Stomach (tissue), 4 donors: ENCODE results near the gene ISCA1.

Experiments
- EP300 ChIP-seq: sonication (generic); formaldehyde crosslinking; IDR thresholded peaks from one replicate; pipeline ENCODE4 v1.6.1; 2017; ENCODE audit warnings: antibody characterized with exemption
- TF ChIP-seq, protein P1 (sequence below), 7 experiments: fragments of 450-650 bp in 4 of 7; fragments of 200-600 bp in 3 of 7; sonication (generic) in 3 of 7; IDR thresholded peaks; one replicate each; pipeline ENCODE4 v1.5.1; 2016 to 2019; ENCODE audit warnings: antibody characterized with exemption in 7 of 7, control low read depth in 2 of 7, mild to moderate bottlenecking in 1 of 7

DNA sequence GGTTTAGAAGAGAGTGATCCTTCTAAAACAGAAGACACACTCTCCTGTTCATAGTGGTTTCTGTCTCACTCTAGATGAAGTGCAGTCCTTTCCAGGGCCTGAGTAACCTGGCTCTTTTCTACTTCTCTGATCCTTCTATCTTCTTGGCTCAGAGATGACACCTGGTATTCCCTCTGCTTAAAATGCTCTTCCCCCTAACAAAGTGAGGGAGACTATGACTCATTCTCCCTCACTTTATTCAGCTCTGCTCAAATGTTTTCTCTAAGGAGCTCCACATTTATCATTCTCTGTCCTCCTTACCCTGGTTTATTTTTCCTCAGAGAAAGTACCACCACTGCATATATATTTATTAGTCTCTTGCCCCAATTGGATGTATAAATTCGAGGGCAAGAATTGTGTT is 47.3 kb upstream of the ISCA1 start:
- TF ChIP-seq, protein P1, sequence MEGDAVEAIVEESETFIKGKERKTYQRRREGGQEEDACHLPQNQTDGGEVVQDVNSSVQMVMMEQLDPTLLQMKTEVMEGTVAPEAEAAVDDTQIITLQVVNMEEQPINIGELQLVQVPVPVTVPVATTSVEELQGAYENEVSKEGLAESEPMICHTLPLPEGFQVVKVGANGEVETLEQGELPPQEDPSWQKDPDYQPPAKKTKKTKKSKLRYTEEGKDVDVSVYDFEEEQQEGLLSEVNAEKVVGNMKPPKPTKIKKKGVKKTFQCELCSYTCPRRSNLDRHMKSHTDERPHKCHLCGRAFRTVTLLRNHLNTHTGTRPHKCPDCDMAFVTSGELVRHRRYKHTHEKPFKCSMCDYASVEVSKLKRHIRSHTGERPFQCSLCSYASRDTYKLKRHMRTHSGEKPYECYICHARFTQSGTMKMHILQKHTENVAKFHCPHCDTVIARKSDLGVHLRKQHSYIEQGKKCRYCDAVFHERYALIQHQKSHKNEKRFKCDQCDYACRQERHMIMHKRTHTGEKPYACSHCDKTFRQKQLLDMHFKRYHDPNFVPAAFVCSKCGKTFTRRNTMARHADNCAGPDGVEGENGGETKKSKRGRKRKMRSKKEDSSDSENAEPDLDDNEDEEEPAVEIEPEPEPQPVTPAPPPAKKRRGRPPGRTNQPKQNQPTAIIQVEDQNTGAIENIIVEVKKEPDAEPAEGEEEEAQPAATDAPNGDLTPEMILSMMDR (IDR thresholded peaks at IDR 0.05), result no peak
- TF ChIP-seq EP300, result no peak
